MCF 10A (cell line): ENCODE measurements around the gene OR10J5. TPM values are rescaled to one million over a fixed set of nuclear protein-coding genes. Genes with fewer than 3 reads are reported as not detected.
A peak's percentile ranks its signal among the peaks of the same experiment; 100 is the strongest.

ENCODE experiments used
- Bru-seq: library from RNA; stranded (reverse); fragments of 400-500 nt; gene quantifications from one replicate; lab custom pipeline; 2021; lab: Mats Ljungman, UMichigan
- BruChase-seq, 2 experiments: library from RNA; stranded (reverse); fragments of 400-500 nt; gene quantifications; one replicate each; lab custom pipeline; 2021; lab: Mats Ljungman, UMichigan
- BruUV-seq: library from RNA; stranded (reverse); fragments of 400-500 nt; replicated peaks from 2 replicates; lab custom pipeline; 2021; lab: Mats Ljungman, UMichigan
- CTCF ChIA-PET: fragments of 300-600 bp; sonication (Branson Sonifier 250); formaldehyde crosslinking; extraction: SDS; loops from one replicate; lab custom pipeline; 2021; ENCODE audit warnings: antibody characterized with exemption, inconsistent platforms; lab: Yijun Ruan, JAX
- POLR2A ChIA-PET: fragments of 300-600, 350-650 bp; sonication (Branson Sonifier 250); formaldehyde crosslinking; extraction: SDS; loops from one replicate; lab custom pipeline; 2020; ENCODE audit warnings: antibody characterized with exemption, inconsistent platforms; lab: Yijun Ruan, JAX
- DNase-seq: peaks from one replicate; pipeline ENCODE4 v3.0.0-alpha.2; 2018; ENCODE audit not compliant: unreplicated experiment
- H3K27ac Mint-ChIP-seq: one replicate; pipeline ENCODE4 v1.8.0; 2022; ENCODE audit warnings: mild to moderate bottlenecking, low read depth, mixed read lengths; ENCODE audit not compliant: unreplicated experiment
- H3K27me3 Mint-ChIP-seq: one replicate; pipeline ENCODE4 v1.8.0; 2022; ENCODE audit warnings: mixed read lengths; ENCODE audit not compliant: insufficient read depth, unreplicated experiment
- H3K36me3 Mint-ChIP-seq: one replicate; pipeline ENCODE4 v1.8.0; 2022; ENCODE audit warnings: mild to moderate bottlenecking, moderate library complexity, mixed read lengths; ENCODE audit not compliant: insufficient read depth, unreplicated experiment
- H3K4me1 Mint-ChIP-seq: one replicate; pipeline ENCODE4 v1.8.0; 2022; ENCODE audit warnings: mixed read lengths; ENCODE audit not compliant: insufficient read depth, unreplicated experiment
- H3K4me3 Mint-ChIP-seq: one replicate; pipeline ENCODE4 v1.8.0; 2022; ENCODE audit warnings: mild to moderate bottlenecking, moderate library complexity, mixed read lengths; ENCODE audit not compliant: unreplicated experiment
- H3K9me3 Mint-ChIP-seq: one replicate; pipeline ENCODE4 v1.8.0; 2022; ENCODE audit warnings: mixed read lengths; ENCODE audit not compliant: unreplicated experiment
- intact Hi-C: fragments of 100-400 bp; cut with micrococcal nuclease; formaldehyde crosslinking; loops from 2 replicates; pipeline ENCODE4 v1.14.1; 2022
- long read RNA-seq: library from polyadenylated mRNA; stranded (forward); transcript quantifications from one replicate; pipeline ENCODE4 v2.0.0, GENCODE V29; 2022
- total RNA-seq: library from RNA; stranded (reverse); gene quantifications from 2 replicates; pipeline ENCODE4 v1.2.3, GENCODE V29; 2022
- TF ChIP-seq, protein P1 (sequence below): fragments of 200-600 bp; IDR thresholded peaks from one replicate; pipeline ENCODE4 v1.8.0; 2022; ENCODE audit warnings: antibody characterized with exemption, mild to moderate bottlenecking; ENCODE audit not compliant: unreplicated experiment

The OR10J5 gene, protein sequence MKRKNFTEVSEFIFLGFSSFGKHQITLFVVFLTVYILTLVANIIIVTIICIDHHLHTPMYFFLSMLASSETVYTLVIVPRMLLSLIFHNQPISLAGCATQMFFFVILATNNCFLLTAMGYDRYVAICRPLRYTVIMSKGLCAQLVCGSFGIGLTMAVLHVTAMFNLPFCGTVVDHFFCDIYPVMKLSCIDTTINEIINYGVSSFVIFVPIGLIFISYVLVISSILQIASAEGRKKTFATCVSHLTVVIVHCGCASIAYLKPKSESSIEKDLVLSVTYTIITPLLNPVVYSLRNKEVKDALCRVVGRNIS
- not detected in 2 replicates for total RNA-seq
- Bru-seq, nascent RNA, result not detected
- BruChase-seq, experiment 1, labeled RNA remaining after a 6-hour chase, result percentile 23 among the genes with signal in this experiment
- percentile 30 among the genes with signal in this experiment for BruChase-seq, experiment 2, labeled RNA remaining after a 2-hour chase
- long read RNA-seq, result 0 reads

DNA sequence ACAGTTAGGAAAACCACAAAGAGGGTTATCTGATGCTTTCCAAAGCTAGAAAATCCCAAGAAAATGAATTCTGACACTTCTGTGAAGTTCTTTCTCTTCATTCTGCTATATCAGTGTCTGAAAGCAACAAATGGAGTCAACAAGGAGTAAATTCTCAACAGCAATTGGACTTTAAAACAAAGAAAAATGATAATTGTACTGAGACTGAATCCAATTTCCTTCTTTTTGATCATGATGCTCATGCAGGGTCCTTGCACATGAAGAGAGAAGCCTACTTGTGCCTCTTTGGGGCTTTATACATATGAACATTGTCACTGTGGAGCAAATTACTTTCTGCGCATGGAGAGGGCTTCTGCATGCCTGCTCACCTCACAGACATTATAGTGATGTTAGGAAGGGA lies at the start of gene OR10J5:
Gene OR10J5 (minus strand): TSS at position 101 of the 400 bp plus-strand sequence. CDS start 0 bp downstream, at position 101.
- intact Hi-C loops, result no loop called here
- peaks cover 17% of the 10 kb centered on the region for H3K4me1 Mint-ChIP-seq
- ChIA-PET CTCF (interaction anchor here (0.6 kb wide), 1 partner anchor 10 kb away, joined by 3 read pairs; no protein-coding TSS in a partner anchor), POLR2A (no interaction called here)
- H3K9me3 Mint-ChIP-seq, result peaks cover 19% of the 10 kb centered on the region
- H3K27ac Mint-ChIP-seq, result no peak within 1 kb of the TSS
- no peak for DNase-seq
- no peak within 1 kb of the TSS for H3K4me3 Mint-ChIP-seq
- no TSS peak for BruUV-seq
- no peaks in the 10 kb centered on the region for H3K36me3 Mint-ChIP-seq
- TF ChIP-seq, protein P1, sequence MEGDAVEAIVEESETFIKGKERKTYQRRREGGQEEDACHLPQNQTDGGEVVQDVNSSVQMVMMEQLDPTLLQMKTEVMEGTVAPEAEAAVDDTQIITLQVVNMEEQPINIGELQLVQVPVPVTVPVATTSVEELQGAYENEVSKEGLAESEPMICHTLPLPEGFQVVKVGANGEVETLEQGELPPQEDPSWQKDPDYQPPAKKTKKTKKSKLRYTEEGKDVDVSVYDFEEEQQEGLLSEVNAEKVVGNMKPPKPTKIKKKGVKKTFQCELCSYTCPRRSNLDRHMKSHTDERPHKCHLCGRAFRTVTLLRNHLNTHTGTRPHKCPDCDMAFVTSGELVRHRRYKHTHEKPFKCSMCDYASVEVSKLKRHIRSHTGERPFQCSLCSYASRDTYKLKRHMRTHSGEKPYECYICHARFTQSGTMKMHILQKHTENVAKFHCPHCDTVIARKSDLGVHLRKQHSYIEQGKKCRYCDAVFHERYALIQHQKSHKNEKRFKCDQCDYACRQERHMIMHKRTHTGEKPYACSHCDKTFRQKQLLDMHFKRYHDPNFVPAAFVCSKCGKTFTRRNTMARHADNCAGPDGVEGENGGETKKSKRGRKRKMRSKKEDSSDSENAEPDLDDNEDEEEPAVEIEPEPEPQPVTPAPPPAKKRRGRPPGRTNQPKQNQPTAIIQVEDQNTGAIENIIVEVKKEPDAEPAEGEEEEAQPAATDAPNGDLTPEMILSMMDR, result no peak
- H3K27me3 Mint-ChIP-seq, result no peaks in the 10 kb centered on the region

DNA sequence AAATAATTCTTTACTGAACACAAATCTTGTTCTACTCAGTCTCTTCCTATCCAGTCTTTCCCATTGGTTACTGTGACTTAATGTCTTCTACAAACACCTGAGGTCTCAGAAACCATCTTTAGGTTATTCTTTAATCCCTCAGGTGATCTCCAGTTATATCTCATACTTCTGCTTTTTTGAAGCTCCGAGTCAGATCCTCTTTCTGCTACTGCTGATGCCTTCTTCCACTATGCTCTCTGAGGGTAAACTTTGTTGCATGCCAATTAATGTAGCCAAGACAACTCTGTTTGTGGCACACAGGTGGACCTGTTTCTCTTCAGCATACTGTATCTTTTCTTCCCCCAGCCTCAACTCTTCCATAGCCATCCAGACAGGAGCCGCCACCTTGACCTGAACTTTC lies 48.7 kb upstream of the OR10J5 start:
- H3K27ac Mint-ChIP-seq, result no peak overlapping the region
- DNase-seq, result no peak
- H3K4me1 Mint-ChIP-seq, result peaks cover 19% of the 10 kb centered on the region
- ChIA-PET CTCF (interaction anchor here (0.6 kb wide), 2 partner anchors 72 to 701 kb away, joined by 3 to 5 read pairs; partner anchors contain the start of gene PEX19), POLR2A (no interaction called here)
- no peaks in the 10 kb centered on the region for H3K27me3 Mint-ChIP-seq
- H3K4me3 Mint-ChIP-seq, result no peak overlapping the region
- no TSS peak for BruUV-seq
- TF ChIP-seq, protein P1, result no peak
- H3K9me3 Mint-ChIP-seq, result peaks cover 10% of the 10 kb centered on the region
- no peaks in the 10 kb centered on the region for H3K36me3 Mint-ChIP-seq
- intact Hi-C loops, result no loop called here

DNA sequence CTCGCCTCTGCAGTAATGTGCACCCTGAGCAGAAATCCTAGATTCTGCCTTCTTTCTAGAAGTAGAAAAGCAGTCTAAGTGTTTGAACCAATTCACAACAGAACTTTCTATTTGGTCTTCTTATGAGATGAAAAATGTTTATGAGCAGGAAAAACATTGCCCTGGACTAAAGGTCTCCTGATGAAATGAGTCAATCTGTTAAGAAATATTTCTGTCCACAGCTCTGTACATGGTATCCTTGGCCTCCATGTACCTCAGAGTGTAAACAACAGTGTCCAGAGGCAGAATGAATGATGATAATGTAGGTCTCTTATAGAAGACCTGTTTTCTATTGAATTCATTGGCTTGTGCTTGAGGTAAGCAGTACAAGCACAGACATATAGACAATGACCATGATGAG lies 45.6 kb upstream of the OR10J5 start:
- no TSS peak for BruUV-seq
- Mint-ChIP-seq H3K27me3 (no peaks in the 10 kb centered on the region), H3K9me3 (peaks cover 1% of the 10 kb centered on the region), H3K4me3 (no peak overlapping the region), H3K36me3 (no peaks in the 10 kb centered on the region), H3K27ac (peak overlapping the region; percentile 83), H3K4me1 (peaks cover 27% of the 10 kb centered on the region)
- TF ChIP-seq, protein P1, result no peak
- DNase-seq, result peak; percentile 30
- intact Hi-C loops, result no loop called here
- ChIA-PET CTCF (no interaction called here), POLR2A (no interaction called here)

DNA sequence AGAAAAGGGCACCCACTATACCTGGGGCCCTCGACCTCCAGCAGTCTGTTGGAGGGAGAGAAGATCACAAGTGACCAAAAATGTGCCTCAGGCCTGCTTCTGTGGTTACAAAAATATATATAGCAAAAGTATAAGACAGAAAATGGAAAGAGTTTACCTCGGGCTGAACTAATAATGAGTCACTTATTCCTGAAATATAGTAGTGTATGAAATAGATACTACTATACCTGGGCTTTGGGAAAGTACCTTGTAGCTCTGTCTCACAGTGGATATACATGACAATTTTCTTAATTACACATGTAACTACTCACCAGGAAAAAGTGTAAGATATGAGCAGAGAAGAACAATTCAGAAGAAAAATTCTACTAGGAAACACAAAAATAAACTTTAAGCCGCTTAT lies 44.5 kb upstream of the OR10J5 start:
- H3K4me3 Mint-ChIP-seq, result no peak overlapping the region
- no peaks in the 10 kb centered on the region for H3K36me3 Mint-ChIP-seq
- H3K9me3 Mint-ChIP-seq, result peaks cover 2% of the 10 kb centered on the region
- intact Hi-C loops, result no loop called here
- POLR2A ChIA-PET, result interaction anchor here (0.7 kb wide), 1 partner anchor 13 kb away, joined by 3 read pairs; no protein-coding TSS in a partner anchor
- H3K27ac Mint-ChIP-seq, result peak overlapping the region; percentile 83
- BruUV-seq, result no TSS peak
- CTCF ChIA-PET, result interaction anchor here (0.7 kb wide), 1 partner anchor 219 kb away, joined by 3 read pairs; no protein-coding TSS in a partner anchor
- TF ChIP-seq, protein P1, result no peak
- DNase-seq, result peak; percentile 10
- H3K4me1 Mint-ChIP-seq, result peaks cover 27% of the 10 kb centered on the region
- no peaks in the 10 kb centered on the region for H3K27me3 Mint-ChIP-seq
